Measurements from ENCODE around the gene PNMA3. TPM values are rescaled to one million over a fixed set of nuclear protein-coding genes. Genes with fewer than 3 reads are reported as not detected.

The PNMA3 gene
- total RNA-seq, 1 donor from 2014 or later = not detected

DNA sequence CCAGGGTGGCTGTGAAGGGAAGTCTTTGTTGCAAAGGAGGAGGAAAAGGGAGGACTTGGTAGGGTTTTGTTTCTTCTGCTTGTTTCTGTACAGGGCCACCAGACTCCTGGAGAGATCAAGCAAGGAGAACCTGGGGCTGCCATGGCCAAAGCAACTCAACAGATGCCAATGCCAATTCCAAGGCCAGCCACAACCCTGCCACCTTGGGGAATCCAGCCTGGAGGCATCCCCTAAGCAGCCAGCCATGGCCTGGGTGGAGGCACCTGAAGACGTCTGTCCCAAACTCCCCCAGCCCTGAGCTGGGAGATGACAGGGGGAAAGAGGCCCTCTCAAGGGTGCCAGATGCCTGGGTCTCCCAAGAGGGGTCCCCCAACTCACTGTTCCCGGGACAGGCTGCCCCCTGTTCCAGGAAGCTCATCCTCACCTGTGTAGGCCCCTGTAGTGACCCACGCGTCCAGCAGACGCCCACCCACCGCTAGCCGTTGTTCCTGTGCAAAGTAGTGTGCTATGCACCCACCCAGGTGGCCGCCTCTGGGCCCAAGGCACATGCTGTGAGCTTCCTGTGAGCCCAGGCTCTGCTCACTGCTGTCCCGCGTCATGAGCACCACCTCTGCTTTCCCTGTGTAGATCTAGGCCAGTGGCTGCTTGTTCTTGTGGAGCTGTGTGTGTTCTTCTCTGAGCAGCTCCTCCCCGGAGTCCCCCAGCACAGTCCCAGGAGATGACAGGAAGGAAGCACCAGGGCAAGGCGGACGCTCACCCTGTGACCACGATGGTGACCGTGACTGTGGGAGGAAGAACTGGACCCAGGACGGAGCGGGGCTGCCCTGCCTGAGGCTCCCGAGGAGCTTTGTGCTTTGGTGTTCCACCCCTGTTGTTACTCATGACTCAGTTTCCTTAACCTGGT lies 3.2 kb downstream of the PNMA3 start:
- TF ChIP-seq, protein P1, sequence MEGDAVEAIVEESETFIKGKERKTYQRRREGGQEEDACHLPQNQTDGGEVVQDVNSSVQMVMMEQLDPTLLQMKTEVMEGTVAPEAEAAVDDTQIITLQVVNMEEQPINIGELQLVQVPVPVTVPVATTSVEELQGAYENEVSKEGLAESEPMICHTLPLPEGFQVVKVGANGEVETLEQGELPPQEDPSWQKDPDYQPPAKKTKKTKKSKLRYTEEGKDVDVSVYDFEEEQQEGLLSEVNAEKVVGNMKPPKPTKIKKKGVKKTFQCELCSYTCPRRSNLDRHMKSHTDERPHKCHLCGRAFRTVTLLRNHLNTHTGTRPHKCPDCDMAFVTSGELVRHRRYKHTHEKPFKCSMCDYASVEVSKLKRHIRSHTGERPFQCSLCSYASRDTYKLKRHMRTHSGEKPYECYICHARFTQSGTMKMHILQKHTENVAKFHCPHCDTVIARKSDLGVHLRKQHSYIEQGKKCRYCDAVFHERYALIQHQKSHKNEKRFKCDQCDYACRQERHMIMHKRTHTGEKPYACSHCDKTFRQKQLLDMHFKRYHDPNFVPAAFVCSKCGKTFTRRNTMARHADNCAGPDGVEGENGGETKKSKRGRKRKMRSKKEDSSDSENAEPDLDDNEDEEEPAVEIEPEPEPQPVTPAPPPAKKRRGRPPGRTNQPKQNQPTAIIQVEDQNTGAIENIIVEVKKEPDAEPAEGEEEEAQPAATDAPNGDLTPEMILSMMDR (IDR thresholded peaks at IDR 0.05; ENCODE audit: insufficient read depth, low read length, severe bottlenecking) = no peak
- peaks cover 7% of the 10 kb centered on the region for H3K27me3 ChIP-seq (ENCODE audit: control insufficient read depth, insufficient read depth, low read length)
- H3K4me3 ChIP-seq (ENCODE audit: low read depth, low read length) = no peak overlapping the region
- FAIRE-seq = peak; percentile 68
- no peaks in the 10 kb centered on the region for H3K36me3 ChIP-seq (ENCODE audit: control insufficient read depth, insufficient read depth, low read length)
- DNase-seq (ENCODE audit: low read depth) = no peak

DNA sequence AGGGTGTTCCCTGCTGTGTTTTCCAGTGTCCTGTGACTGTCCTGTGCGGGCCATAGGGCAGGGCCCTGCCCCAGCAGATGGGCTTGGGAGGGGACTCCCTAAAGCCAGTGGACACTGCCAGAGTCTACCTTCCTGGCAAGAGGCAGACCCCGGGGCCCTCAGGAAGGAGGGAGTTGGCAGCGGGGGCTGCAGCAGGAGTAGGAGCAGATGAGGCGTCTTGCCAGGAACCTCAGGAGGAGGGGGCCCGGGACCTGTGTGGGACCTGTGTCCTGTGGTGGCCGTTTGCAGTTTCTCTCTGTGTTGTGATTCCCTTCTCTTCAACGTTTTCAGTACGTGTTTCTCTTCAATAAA lies 3.8 kb downstream of the PNMA3 start:
- TF ChIP-seq, protein P1 (IDR thresholded peaks at IDR 0.05; ENCODE audit: insufficient read depth, low read length, severe bottlenecking) = no peak
- DNase-seq (ENCODE audit: low read depth) = no peak
- Histone ChIP-seq H3K36me3 (ENCODE audit: control insufficient read depth, insufficient read depth, low read length) (no peaks in the 10 kb centered on the region), H3K4me3 (ENCODE audit: low read depth, low read length) (no peak overlapping the region), H3K27me3 (ENCODE audit: control insufficient read depth, insufficient read depth, low read length) (peaks cover 7% of the 10 kb centered on the region)
- no peak for FAIRE-seq

DNA sequence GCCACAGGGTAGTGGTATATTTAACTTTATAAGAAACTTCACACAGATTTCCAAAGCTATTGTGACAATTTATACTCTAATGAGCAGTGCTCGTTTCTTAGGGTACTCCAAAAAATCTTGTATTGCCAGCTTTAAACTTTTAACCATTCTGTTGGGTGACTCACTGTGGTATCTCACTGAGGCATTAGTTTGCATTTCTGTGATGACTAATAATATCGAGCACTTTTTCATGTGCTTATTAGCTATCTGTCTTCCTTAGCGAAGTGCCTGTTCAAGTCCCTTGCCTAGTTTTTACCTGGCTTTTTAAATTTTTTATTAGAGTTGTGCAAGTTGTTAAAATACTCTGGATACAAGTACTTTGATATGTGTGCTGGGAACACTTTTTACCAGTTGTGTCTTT lies 5.5 kb downstream of the PNMA3 start:
- TF ChIP-seq, protein P1 (IDR thresholded peaks at IDR 0.05; ENCODE audit: insufficient read depth, low read length, severe bottlenecking) = no peak
- H3K4me3 ChIP-seq (ENCODE audit: low read depth, low read length) = no peak overlapping the region
- peaks cover 5% of the 10 kb centered on the region for H3K27me3 ChIP-seq (ENCODE audit: control insufficient read depth, insufficient read depth, low read length)
- DNase-seq (ENCODE audit: low read depth) (peak; percentile 69), FAIRE-seq (no peak)
- H3K36me3 ChIP-seq (ENCODE audit: control insufficient read depth, insufficient read depth, low read length) = no peaks in the 10 kb centered on the region

DNA sequence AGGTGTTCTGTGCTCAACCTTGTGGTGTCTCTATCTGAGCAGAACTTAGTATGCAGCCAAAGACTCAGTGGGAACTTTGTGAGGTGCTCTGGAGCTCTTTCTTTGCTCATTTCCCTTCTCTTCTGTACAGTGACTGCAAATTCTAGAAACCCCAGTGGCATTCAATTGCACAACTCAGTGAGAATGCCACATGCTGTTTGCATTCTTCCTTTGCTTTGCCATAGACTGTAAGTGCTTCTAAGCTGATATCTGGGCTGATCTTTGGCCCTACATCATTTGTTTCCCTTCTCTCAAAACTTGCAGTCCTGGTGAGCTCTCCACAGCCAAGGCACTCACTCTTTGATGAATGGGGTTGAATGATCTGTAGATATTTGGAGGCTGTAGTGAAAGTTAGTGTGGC lies 7.0 kb downstream of the PNMA3 start:
- DNase-seq (ENCODE audit: low read depth) = no peak
- no peak overlapping the region for H3K4me3 ChIP-seq (ENCODE audit: low read depth, low read length)
- peaks cover 2% of the 10 kb centered on the region for H3K27me3 ChIP-seq (ENCODE audit: control insufficient read depth, insufficient read depth, low read length)
- peak; percentile 18 for FAIRE-seq
- TF ChIP-seq, protein P1 (IDR thresholded peaks at IDR 0.05; ENCODE audit: insufficient read depth, low read length, severe bottlenecking) = no peak
- no peaks in the 10 kb centered on the region for H3K36me3 ChIP-seq (ENCODE audit: control insufficient read depth, insufficient read depth, low read length)

DNA sequence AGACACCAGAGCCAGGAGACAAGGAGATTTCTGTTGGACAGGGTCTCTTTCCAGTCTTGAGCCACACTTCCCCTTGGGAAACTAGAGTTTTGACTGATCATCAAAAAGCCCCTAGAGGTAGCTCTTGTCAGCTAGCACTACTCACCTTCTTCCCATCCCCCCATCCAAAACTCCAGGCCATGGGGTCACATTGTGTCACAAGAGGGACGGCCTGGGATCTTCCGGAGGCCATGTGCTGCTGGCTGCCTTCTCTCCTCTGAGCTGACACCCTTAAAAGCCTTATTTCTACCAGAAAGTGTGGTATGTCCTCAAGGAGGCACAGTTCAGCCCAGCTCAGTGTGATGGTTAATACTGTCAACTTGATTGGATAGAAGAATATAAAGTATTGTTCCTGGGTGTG lies 7.8 kb downstream of the PNMA3 start:
- DNase-seq (ENCODE audit: low read depth) (no peak), FAIRE-seq (no peak)
- no peaks in the 10 kb centered on the region for H3K27me3 ChIP-seq (ENCODE audit: control insufficient read depth, insufficient read depth, low read length)
- H3K36me3 ChIP-seq (ENCODE audit: control insufficient read depth, insufficient read depth, low read length) = no peaks in the 10 kb centered on the region
- H3K4me3 ChIP-seq (ENCODE audit: low read depth, low read length) = no peak overlapping the region
- TF ChIP-seq, protein P1 (IDR thresholded peaks at IDR 0.05; ENCODE audit: insufficient read depth, low read length, severe bottlenecking) = no peak
